Esophagus squamous epithelium (tissue), 5 donors: Measurements from ENCODE around the gene LRRIQ1. TPM values are rescaled to one million over a fixed set of nuclear protein-coding genes. Genes with fewer than 3 reads are reported as not detected.

Source experiments
- DNase-seq: peaks from one replicate; lab custom pipeline; 2025; lab: John Stamatoyannopoulos, UW
- H3K27ac ChIP-seq, 4 donors: fragments of 200-600 bp; sonication (generic); one replicate each; pipeline ENCODE4 v1.5.1; 2016 to 2019; ENCODE audit warnings: mild to moderate bottlenecking in 1 of 4
- H3K27me3 ChIP-seq, 4 donors: fragments of 200-600 bp; sonication (generic); 1 replicate in 3 of 4; 2 replicates in 1 of 4; pipeline versions ENCODE4 v1.5.1 to v1.6.0; 2017 to 2021; ENCODE audit warnings: antibody characterized with exemption in 1 of 4
- H3K36me3 ChIP-seq, 3 donors: fragments of 200-600 bp; sonication (generic); one replicate each; pipeline ENCODE4 v1.5.1; 2016 to 2019
- H3K4me1 ChIP-seq, 3 donors: fragments of 200-600 bp; sonication (generic); one replicate each; pipeline ENCODE4 v1.5.1; 2017 to 2019
- H3K4me3 ChIP-seq, 4 donors: fragments of 200-600 bp; sonication (generic); 1 replicate in 3 of 4; 2 replicates in 1 of 4; pipeline ENCODE4 v1.5.1; 2016 to 2019; ENCODE audit warnings: mild to moderate bottlenecking in 2 of 4, moderate library complexity in 1 of 4
- H3K9me3 ChIP-seq, 3 donors: fragments of 200-600 bp; sonication (generic); one replicate each; pipeline ENCODE4 v1.5.1; 2016 to 2019
- CTCF ChIP-seq, 6 experiments: fragments of 450-650 bp in 4 of 6; fragments of 200-600 bp in 2 of 6; sonication (generic) in 2 of 6; IDR thresholded peaks; one replicate each; pipeline ENCODE4 v1.5.1; 2016 to 2019; ENCODE audit warnings: antibody characterized with exemption in 6 of 6, mild to moderate bottlenecking in 4 of 6, moderate library complexity in 4 of 6
- POLR2A ChIP-seq, 4 donors: fragments of 450-650 bp; IDR thresholded peaks; one replicate each; pipeline ENCODE4 v1.6.1; 2017; ENCODE audit warnings: antibody characterized with exemption in 4 of 4, mild to moderate bottlenecking in 4 of 4, moderate library complexity in 3 of 4
- WGBS, 2 donors: methylation state at CpG; one replicate each; pipeline ENCODE4 v1.1.5; 2018; 5-methylcytosine and 5-hydroxymethylcytosine counted together
- intact Hi-C: fragments of 100-400 bp; cut with DNase I; formaldehyde crosslinking; loops from one replicate; pipeline ENCODE4 v1.15.0; 2022
- total RNA-seq, 4 donors: library from RNA; depleted of rRNA; stranded (reverse); fragments of >200 nt; gene quantifications; one replicate each; pipeline ENCODE4 v1.1.0, GENCODE V29; 2016
- donor health status: DM: yes; HTN: yes; CAD: no.

The LRRIQ1 gene
- total RNA-seq, 4 donors from 2014 or later, result 0.09 TPM; not detected in 3

DNA sequence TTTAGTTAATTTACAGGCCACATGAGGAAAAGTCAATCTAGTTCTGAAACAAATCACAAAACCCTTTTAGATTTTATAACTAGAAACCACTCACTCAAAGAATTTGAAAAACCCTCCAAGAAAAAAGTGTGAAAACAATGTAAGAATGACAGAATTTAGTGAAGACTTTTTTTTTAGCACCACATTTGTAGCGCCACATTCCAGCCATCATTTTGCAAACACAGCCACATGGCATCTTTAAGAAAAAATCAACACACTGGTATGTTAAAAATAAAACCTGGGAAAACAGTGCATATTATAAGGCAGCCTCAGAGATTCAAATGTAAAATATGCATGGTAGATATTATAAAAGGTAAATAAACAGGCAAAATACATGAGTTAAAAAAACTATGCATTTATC lies 221.5 kb downstream of the LRRIQ1 start:
- intact Hi-C loops, result no loop called here
- H3K36me3 ChIP-seq, result no peaks in the 10 kb centered on the region
- 81 to 83% methylated on average over 1 of the region's 1 CpG for WGBS, 2 donors
- no peak for TF ChIP-seq POLR2A (IDR thresholded peaks at IDR 0.05)
- TF ChIP-seq CTCF (IDR thresholded peaks at IDR 0.05), result no peak
- H3K4me1 ChIP-seq, result no peaks in the 10 kb centered on the region
- H3K27ac ChIP-seq, result no peak overlapping the region
- H3K9me3 ChIP-seq, result no peaks in the 10 kb centered on the region
- H3K4me3 ChIP-seq, result no peak overlapping the region
- no peaks in the 10 kb centered on the region for H3K27me3 ChIP-seq
- no peak for DNase-seq

DNA sequence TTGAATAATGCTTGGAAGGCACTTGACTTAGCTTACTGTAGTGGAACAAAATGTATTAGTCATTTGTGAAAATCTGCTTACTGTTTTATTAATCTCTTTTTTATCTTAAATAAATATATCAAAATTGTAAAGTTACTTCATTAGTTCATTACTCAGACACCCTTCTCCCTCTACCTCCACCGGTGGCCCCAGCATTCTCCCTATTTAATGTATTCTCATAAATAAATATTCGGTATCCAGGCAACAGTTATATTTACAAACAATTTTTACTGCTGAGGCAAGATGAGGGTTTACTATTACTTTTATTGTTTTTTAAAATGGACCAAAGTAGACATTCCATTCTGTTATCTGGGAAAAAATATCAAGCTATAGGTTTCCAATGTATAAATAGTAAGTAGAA lies 224.3 kb downstream of the LRRIQ1 start:
- intact Hi-C loops, result no loop called here
- H3K4me3 ChIP-seq, result no peak overlapping the region
- no peak for DNase-seq
- 84 to 85% methylated on average over 2 of the region's 2 CpGs for WGBS, 2 donors
- TF ChIP-seq CTCF (IDR thresholded peaks at IDR 0.05) (no peak), POLR2A (IDR thresholded peaks at IDR 0.05) (no peak)
- H3K27ac ChIP-seq, result no peak overlapping the region
- no peaks in the 10 kb centered on the region for H3K9me3 ChIP-seq
- no peaks in the 10 kb centered on the region for H3K4me1 ChIP-seq
- no peaks in the 10 kb centered on the region for H3K36me3 ChIP-seq
- no peaks in the 10 kb centered on the region for H3K27me3 ChIP-seq

DNA sequence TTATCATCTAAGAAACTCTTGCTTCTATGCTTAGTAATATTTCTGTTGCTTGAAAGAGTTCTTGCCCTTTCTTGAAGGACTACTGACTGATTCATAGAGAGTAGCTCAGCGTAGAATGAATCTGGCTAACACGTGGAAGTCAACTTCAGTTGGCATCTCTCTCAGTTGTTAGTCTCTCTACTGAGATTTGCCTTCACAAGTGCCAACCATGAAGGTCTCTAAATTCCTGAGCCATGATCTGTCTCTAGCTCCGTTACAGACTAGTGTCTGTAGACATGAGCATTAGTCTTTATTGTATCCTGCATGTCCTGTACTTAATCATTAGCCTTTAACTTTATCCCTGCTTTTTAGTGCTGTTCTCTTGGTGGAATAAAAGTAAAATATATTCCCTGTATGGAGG lies 224.7 kb downstream of the LRRIQ1 start:
- Histone ChIP-seq H3K27ac (no peak overlapping the region), H3K4me3 (no peak overlapping the region), H3K4me1 (no peaks in the 10 kb centered on the region), H3K27me3 (no peaks in the 10 kb centered on the region), H3K9me3 (no peaks in the 10 kb centered on the region), H3K36me3 (no peaks in the 10 kb centered on the region)
- DNase-seq, result no peak
- intact Hi-C loops, result no loop called here
- TF ChIP-seq POLR2A (IDR thresholded peaks at IDR 0.05) (no peak), CTCF (IDR thresholded peaks at IDR 0.05) (no peak)
- WGBS, 2 donors, result 38 to 48% methylated on average over 3 of the region's 3 CpGs

- intact Hi-C loops, result no loop called here
- H3K4me3 ChIP-seq, result no peak overlapping the region
These were observed 230.2 kb downstream of the LRRIQ1 start for GRCh38 chr12:85266356-85266755.

More at GRCh38 chr12:85266356-85266755, 230.2 kb downstream of the LRRIQ1 start:
- 61 to 74% methylated on average over 4 of the region's 4 CpGs for WGBS, 2 donors
- H3K4me1 ChIP-seq, result no peaks in the 10 kb centered on the region
- no peaks in the 10 kb centered on the region for H3K36me3 ChIP-seq
- DNase-seq, result no peak
- H3K27ac ChIP-seq, result no peak overlapping the region
- H3K9me3 ChIP-seq, result no peaks in the 10 kb centered on the region
- TF ChIP-seq POLR2A (IDR thresholded peaks at IDR 0.05) (no peak), CTCF (IDR thresholded peaks at IDR 0.05) (no peak)
- H3K27me3 ChIP-seq, result peaks cover 0 to 24% (median 2%) of the 10 kb centered on the region in 4 donors
